Astrocyte (in vitro differentiated cells and primary cell): Measurements from ENCODE around the gene PTGFRN.

ENCODE experiments used
- EZH2 ChIP-seq: IDR thresholded peaks from 2 replicates; pipeline ENCODE4 v1.6.1; 2012; ENCODE audit warnings: mild to moderate bottlenecking, low read length, inconsistent platforms; ENCODE audit not compliant: insufficient read depth
- TF ChIP-seq, protein P1 (sequence below): IDR thresholded peaks from 2 replicates; pipeline ENCODE4 v1.5.1; 2011; ENCODE audit warnings: low read depth, mild to moderate bottlenecking, inconsistent platforms, low read length, moderate library complexity; ENCODE audit not compliant: insufficient read depth

DNA sequence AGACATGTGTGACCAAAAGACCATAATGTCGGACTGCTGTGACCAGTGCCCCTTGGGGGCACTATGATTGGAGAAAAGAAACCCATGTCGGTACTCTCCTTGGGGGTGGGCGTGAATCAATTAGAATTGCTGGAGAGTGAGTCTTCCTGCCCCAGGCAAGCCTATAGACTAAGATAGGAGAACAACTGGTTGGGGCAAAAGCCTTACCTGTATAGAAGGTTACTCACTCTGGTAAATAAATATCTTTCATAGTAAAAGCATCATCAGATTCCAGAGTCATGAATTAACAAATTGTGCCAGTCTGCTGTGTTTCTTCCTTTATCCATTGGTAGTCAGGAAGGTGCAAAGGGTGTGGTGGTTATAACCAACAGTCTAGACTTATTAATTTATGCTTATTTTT, 2.9 kb upstream of the PTGFRN start:
- TF ChIP-seq, protein P1, sequence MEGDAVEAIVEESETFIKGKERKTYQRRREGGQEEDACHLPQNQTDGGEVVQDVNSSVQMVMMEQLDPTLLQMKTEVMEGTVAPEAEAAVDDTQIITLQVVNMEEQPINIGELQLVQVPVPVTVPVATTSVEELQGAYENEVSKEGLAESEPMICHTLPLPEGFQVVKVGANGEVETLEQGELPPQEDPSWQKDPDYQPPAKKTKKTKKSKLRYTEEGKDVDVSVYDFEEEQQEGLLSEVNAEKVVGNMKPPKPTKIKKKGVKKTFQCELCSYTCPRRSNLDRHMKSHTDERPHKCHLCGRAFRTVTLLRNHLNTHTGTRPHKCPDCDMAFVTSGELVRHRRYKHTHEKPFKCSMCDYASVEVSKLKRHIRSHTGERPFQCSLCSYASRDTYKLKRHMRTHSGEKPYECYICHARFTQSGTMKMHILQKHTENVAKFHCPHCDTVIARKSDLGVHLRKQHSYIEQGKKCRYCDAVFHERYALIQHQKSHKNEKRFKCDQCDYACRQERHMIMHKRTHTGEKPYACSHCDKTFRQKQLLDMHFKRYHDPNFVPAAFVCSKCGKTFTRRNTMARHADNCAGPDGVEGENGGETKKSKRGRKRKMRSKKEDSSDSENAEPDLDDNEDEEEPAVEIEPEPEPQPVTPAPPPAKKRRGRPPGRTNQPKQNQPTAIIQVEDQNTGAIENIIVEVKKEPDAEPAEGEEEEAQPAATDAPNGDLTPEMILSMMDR: no peak
- TF ChIP-seq EZH2: no peak
